GM12891 (cell line): Measurements from ENCODE around the gene LRRC32.

ENCODE experiments used
- POLR2AphosphoS5 ChIP-seq: IDR thresholded peaks from 2 replicates; pipeline ENCODE4 v1.6.1; 2011; ENCODE audit warnings: low read depth, low read length, control low read depth
- TAF1 ChIP-seq: IDR thresholded peaks from 2 replicates; pipeline ENCODE4 v1.6.1; 2011; ENCODE audit warnings: low read depth, low read length, control low read depth

DNA sequence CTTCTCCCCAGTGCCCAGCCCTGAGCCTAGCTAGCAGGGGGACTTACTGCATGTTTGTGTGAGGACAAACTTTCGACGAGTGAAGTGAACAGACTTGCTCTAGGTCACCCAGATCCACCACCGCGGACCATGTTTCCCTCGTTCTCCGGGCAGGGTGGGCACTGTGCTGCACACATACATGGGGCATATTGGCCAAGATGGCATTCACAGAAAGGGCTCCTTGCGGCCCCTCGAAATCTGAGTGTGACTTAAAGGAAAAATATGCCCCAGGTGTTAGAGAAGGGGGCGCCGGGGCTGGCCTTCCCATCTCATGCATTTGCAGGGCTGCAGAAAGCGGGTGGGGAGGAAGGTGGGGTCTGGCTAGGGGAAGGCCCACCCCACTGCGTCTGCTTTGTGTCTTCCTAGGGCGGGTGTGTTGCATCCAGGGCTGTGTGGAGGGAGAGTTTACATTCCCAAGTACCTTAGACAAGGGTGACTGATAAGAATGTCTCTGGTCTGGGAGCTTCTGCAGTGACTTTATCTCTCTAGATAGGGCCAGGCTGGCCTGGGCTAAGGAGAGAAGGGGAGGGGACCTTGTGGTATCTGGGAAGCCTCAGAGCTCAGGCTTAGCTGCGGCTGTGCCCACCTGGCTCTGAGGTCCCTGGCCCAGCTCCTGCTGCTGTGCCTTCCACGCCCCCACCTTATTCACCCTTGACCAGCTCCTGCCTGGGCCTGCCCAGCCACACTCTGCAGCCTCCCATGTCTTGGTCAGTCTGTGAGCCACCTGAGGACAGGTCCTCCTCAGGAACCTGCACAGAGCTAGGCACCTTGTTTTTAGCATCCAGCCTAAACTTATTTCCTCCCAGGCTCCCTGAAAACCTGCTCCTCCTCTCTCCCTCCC lies 45.8 kb downstream of the LRRC32 start:
- TF ChIP-seq TAF1, result no peak
- TF ChIP-seq POLR2AphosphoS5, result no peak
